ENCODE results near the gene MYO1D. TPM values are rescaled to one million over a fixed set of nuclear protein-coding genes. Genes with fewer than 3 reads are reported as not detected.
"Not testable (repeated sequence)": the region's sequence is repeated elsewhere in the genome, so short reads cannot be mapped to it uniquely, and the experiment has no call there.

The MYO1D gene
- polyA plus RNA-seq, 1 donor from 2014 or later = 11.6 TPM

- H3K27me3 Mint-ChIP-seq = peaks cover 7% of the 10 kb centered on the region
- H3K9me3 Mint-ChIP-seq = no peaks in the 10 kb centered on the region
- H3K4me1 Mint-ChIP-seq = peaks cover 0 to 5% (median 0%) of the 10 kb centered on the region in 3 donors
- no peak overlapping the region for H3K4me3 Mint-ChIP-seq
- H3K27ac Mint-ChIP-seq = no peak overlapping the region
- no peaks in the 10 kb centered on the region for H3K36me3 Mint-ChIP-seq
These were observed 30.7 kb upstream of the MYO1D start for GRCh38 chr17:32907583-32907982.

- Mint-ChIP-seq H3K27me3 (peaks cover 9% of the 10 kb centered on the region), H3K4me3 (no peak overlapping the region), H3K27ac (peak overlapping the region in 1 of 3 donors; percentile 36), H3K4me1 (peaks cover 0 to 4% (median 0%) of the 10 kb centered on the region in 3 donors), H3K9me3 (no peaks in the 10 kb centered on the region), H3K36me3 (no peaks in the 10 kb centered on the region)
These were observed 28.0 kb upstream of the MYO1D start for GRCh38 chr17:32904891-32905290.

GRCh38 chr17:32903774-32904673, 27.1 kb upstream of the MYO1D start:
- H3K27me3 Mint-ChIP-seq = peaks cover 9% of the 10 kb centered on the region
- H3K4me3 Mint-ChIP-seq = peak overlapping the region in 1 of 4 donors; percentile 7
- H3K27ac Mint-ChIP-seq = no peak overlapping the region
- H3K9me3 Mint-ChIP-seq = no peaks in the 10 kb centered on the region
- H3K4me1 Mint-ChIP-seq = no peaks in the 10 kb centered on the region
- H3K36me3 Mint-ChIP-seq = no peaks in the 10 kb centered on the region

- no peak overlapping the region for H3K4me3 Mint-ChIP-seq
- H3K27me3 Mint-ChIP-seq = peaks cover 13% of the 10 kb centered on the region
- H3K36me3 Mint-ChIP-seq = no peaks in the 10 kb centered on the region
- H3K27ac Mint-ChIP-seq = no peak overlapping the region
- H3K9me3 Mint-ChIP-seq = no peaks in the 10 kb centered on the region
- H3K4me1 Mint-ChIP-seq = no peaks in the 10 kb centered on the region
These were observed 24.8 kb upstream of the MYO1D start for GRCh38 chr17:32901743-32902142.

- H3K36me3 Mint-ChIP-seq = no peaks in the 10 kb centered on the region
- H3K27me3 Mint-ChIP-seq = peaks cover 14% of the 10 kb centered on the region
- H3K4me3 Mint-ChIP-seq = no peak overlapping the region
- H3K9me3 Mint-ChIP-seq = no peaks in the 10 kb centered on the region
- no peaks in the 10 kb centered on the region for H3K4me1 Mint-ChIP-seq
- no peak overlapping the region for H3K27ac Mint-ChIP-seq
These were observed 22.5 kb upstream of the MYO1D start for GRCh38 chr17:32899236-32900013.

GRCh38 chr17:32896647-32897258, 19.8 kb upstream of the MYO1D start:
- peaks cover 10% of the 10 kb centered on the region for H3K27me3 Mint-ChIP-seq

GRCh38 chr17:32894245-32894644, 17.3 kb upstream of the MYO1D start:
- Mint-ChIP-seq H3K9me3 (no peaks in the 10 kb centered on the region), H3K36me3 (no peaks in the 10 kb centered on the region), H3K27ac (peak overlapping the region in 1 of 3 donors; percentile 20), H3K27me3 (peaks cover 8% of the 10 kb centered on the region), H3K4me1 (no peaks in the 10 kb centered on the region), H3K4me3 (no peak overlapping the region)

More at GRCh38 chr17:32896647-32897258, 19.8 kb upstream of the MYO1D start:
- no peak overlapping the region for H3K4me3 Mint-ChIP-seq
- H3K36me3 Mint-ChIP-seq = no peaks in the 10 kb centered on the region
- H3K27ac Mint-ChIP-seq = no peak overlapping the region
- H3K4me1 Mint-ChIP-seq = no peaks in the 10 kb centered on the region
- H3K9me3 Mint-ChIP-seq = no peaks in the 10 kb centered on the region

GRCh38 chr17:32887410-32887809, 10.5 kb upstream of the MYO1D start:
- H3K27ac Mint-ChIP-seq, H3K4me3 Mint-ChIP-seq, H3K9me3 Mint-ChIP-seq, H3K36me3 Mint-ChIP-seq, H3K4me1 Mint-ChIP-seq, H3K27me3 Mint-ChIP-seq: not testable (repeated sequence)

GRCh38 chr17:32886951-32887350, 10.0 kb upstream of the MYO1D start:
- not testable (repeated sequence) for H3K9me3 Mint-ChIP-seq, H3K4me3 Mint-ChIP-seq, H3K27me3 Mint-ChIP-seq, H3K27ac Mint-ChIP-seq, H3K4me1 Mint-ChIP-seq, H3K36me3 Mint-ChIP-seq

GRCh38 chr17:32882734-32883133, 5.8 kb upstream of the MYO1D start:
- H3K4me1 Mint-ChIP-seq = peaks cover 0 to 9% (median 4%) of the 10 kb centered on the region in 3 donors
- no peak overlapping the region for H3K27ac Mint-ChIP-seq
- no peaks in the 10 kb centered on the region for H3K9me3 Mint-ChIP-seq
- H3K27me3 Mint-ChIP-seq = peaks cover 7% of the 10 kb centered on the region
- H3K36me3 Mint-ChIP-seq = peaks cover 10% of the 10 kb centered on the region
- no peak overlapping the region for H3K4me3 Mint-ChIP-seq

GRCh38 chr17:32882029-32882428, 5.1 kb upstream of the MYO1D start:
- Mint-ChIP-seq H3K36me3 (peaks cover 10% of the 10 kb centered on the region), H3K27ac (peak overlapping the region in 1 of 3 donors; percentile 22), H3K27me3 (peaks cover 7% of the 10 kb centered on the region), H3K4me1 (peaks cover 0 to 12% (median 6%) of the 10 kb centered on the region in 3 donors), H3K9me3 (no peaks in the 10 kb centered on the region), H3K4me3 (peak overlapping the region in 1 of 4 donors; percentile 74)

GRCh38 chr17:32880671-32881453, 3.9 kb upstream of the MYO1D start:
- peaks cover 8% of the 10 kb centered on the region for H3K36me3 Mint-ChIP-seq
- no peak overlapping the region for H3K27ac Mint-ChIP-seq
- no peaks in the 10 kb centered on the region for H3K9me3 Mint-ChIP-seq
- H3K4me3 Mint-ChIP-seq = peak overlapping the region in 2 of 4 donors; percentile 11 to 30
- peaks cover 3% of the 10 kb centered on the region for H3K27me3 Mint-ChIP-seq
- peaks cover 0 to 12% (median 8%) of the 10 kb centered on the region in 3 donors for H3K4me1 Mint-ChIP-seq

- H3K4me1 Mint-ChIP-seq = peaks cover 0 to 14% (median 9%) of the 10 kb centered on the region in 3 donors
- H3K36me3 Mint-ChIP-seq = peaks cover 8% of the 10 kb centered on the region
- peaks cover 3% of the 10 kb centered on the region for H3K27me3 Mint-ChIP-seq
- no peak overlapping the region for H3K27ac Mint-ChIP-seq
- H3K4me3 Mint-ChIP-seq = peak overlapping the region in 1 of 4 donors; percentile 3
- no peaks in the 10 kb centered on the region for H3K9me3 Mint-ChIP-seq
These were observed 2.2 kb upstream of the MYO1D start for GRCh38 chr17:32879134-32879533.

GRCh38 chr17:32878211-32878610, 1.3 kb upstream of the MYO1D start:
- Mint-ChIP-seq H3K4me1 (peaks cover 4 to 14% (median 13%) of the 10 kb centered on the region in 3 donors), H3K4me3 (peak overlapping the region in 1 of 4 donors; percentile 63), H3K36me3 (peaks cover 8% of the 10 kb centered on the region)

More at GRCh38 chr17:32878211-32878610, 1.3 kb upstream of the MYO1D start:
- H3K9me3 Mint-ChIP-seq = no peaks in the 10 kb centered on the region
- peaks cover 3% of the 10 kb centered on the region for H3K27me3 Mint-ChIP-seq
- H3K27ac Mint-ChIP-seq = no peak overlapping the region
